WTC11 (cell line): Measurements from ENCODE around the gene PREX1. TPM values are rescaled to one million over a fixed set of nuclear protein-coding genes. Genes with fewer than 3 reads are reported as not detected.

Experiments
- ATAC-seq: fragments of 200-7000 bp; cut with Tn5 transposase; 2 replicates; pipeline ENCODE4 v1.10.0; 2021; ENCODE audit warnings: mild to moderate bottlenecking, moderate library complexity
- CTCF ChIA-PET: fragments of 300-600 bp; sonication (Branson Sonifier 250); formaldehyde crosslinking; loops from one replicate; lab custom pipeline; 2021; ENCODE audit warnings: antibody characterized with exemption; lab: Charles Lee
- POLR2A ChIA-PET: fragments of 350-600 bp; sonication (Branson Sonifier 250); formaldehyde crosslinking; loops from one replicate; lab custom pipeline; 2021; ENCODE audit warnings: antibody characterized with exemption; lab: Charles Lee
- DNase-seq: peaks from one replicate; pipeline ENCODE4 v3.0.0; 2021; ENCODE audit warnings: low spot score
- H3K27ac Mint-ChIP-seq: 2 replicates; pipeline ENCODE4 v1.8.0; 2021; ENCODE audit warnings: mixed read lengths
- H3K27me3 Mint-ChIP-seq: 2 replicates; pipeline ENCODE4 v1.8.0; 2021; ENCODE audit warnings: low read depth, mild to moderate bottlenecking, moderate library complexity, mixed read lengths
- H3K36me3 Mint-ChIP-seq: 2 replicates; pipeline ENCODE4 v1.8.0; 2021; ENCODE audit warnings: mixed read lengths
- H3K4me1 Mint-ChIP-seq: 2 replicates; pipeline ENCODE4 v1.8.0; 2022; ENCODE audit warnings: mixed read lengths
- H3K4me3 Mint-ChIP-seq: 2 replicates; pipeline ENCODE4 v1.8.0; 2021; ENCODE audit warnings: mild to moderate bottlenecking, moderate library complexity, mixed read lengths
- H3K9me3 Mint-ChIP-seq: 2 replicates; pipeline ENCODE4 v1.8.0; 2021; ENCODE audit warnings: mixed read lengths
- AR ChIP-seq: fragments of 250-450 bp; sonication (Bioruptor Pico); IDR thresholded peaks from 2 replicates; pipeline ENCODE4 v1.9.0; 2021; ENCODE audit warnings: mild to moderate bottlenecking
- ATF1 ChIP-seq: sonication (generic); formaldehyde crosslinking; IDR thresholded peaks from 2 replicates; pipeline ENCODE4 v1.8.1; 2023; ENCODE audit warnings: mild to moderate bottlenecking, moderate library complexity, missing genetic modification reagents
- ELF4 ChIP-seq: sonication (generic); formaldehyde crosslinking; IDR thresholded peaks from 2 replicates; pipeline ENCODE4 v1.8.1; 2022; ENCODE audit warnings: low read depth, mild to moderate bottlenecking, moderate library complexity, missing genetic modification reagents
- FOXK1 ChIP-seq: sonication (generic); formaldehyde crosslinking; IDR thresholded peaks from 2 replicates; pipeline ENCODE4 v1.8.0; 2022; ENCODE audit warnings: mild to moderate bottlenecking, moderate library complexity, missing genetic modification reagents
- IRF1 ChIP-seq: sonication (generic); formaldehyde crosslinking; IDR thresholded peaks from 2 replicates; pipeline ENCODE4 v1.8.0; 2023; ENCODE audit warnings: missing genetic modification reagents
- MAX ChIP-seq: sonication (generic); formaldehyde crosslinking; IDR thresholded peaks from 2 replicates; pipeline ENCODE4 v1.8.0; 2022; ENCODE audit warnings: mild to moderate bottlenecking, missing genetic modification reagents
- MYBL2 ChIP-seq: sonication (generic); formaldehyde crosslinking; IDR thresholded peaks from 2 replicates; pipeline ENCODE4 v1.8.1; 2023; ENCODE audit warnings: mild to moderate bottlenecking, moderate library complexity, missing genetic modification reagents
- NFYB ChIP-seq: sonication (generic); formaldehyde crosslinking; conservative IDR thresholded peaks from 2 replicates; pipeline ENCODE4 v1.8.0; 2022; ENCODE audit warnings: low read depth, missing genetic modification reagents
- TP53 ChIP-seq: sonication (generic); formaldehyde crosslinking; IDR thresholded peaks from 2 replicates; pipeline ENCODE4 v1.8.1; 2023; ENCODE audit warnings: mild to moderate bottlenecking, missing genetic modification reagents
- ZNF317 ChIP-seq: sonication (generic); formaldehyde crosslinking; IDR thresholded peaks from 2 replicates; pipeline ENCODE4 v1.8.1; 2023; ENCODE audit warnings: low read depth, mild to moderate bottlenecking, moderate library complexity, missing genetic modification reagents, borderline replicate concordance
- ZNF416 ChIP-seq: fragments of 250-450 bp; sonication (Bioruptor Pico); IDR thresholded peaks from 2 replicates; pipeline ENCODE4 v1.9.0; 2021; ENCODE audit warnings: mild to moderate bottlenecking, inconsistent platforms
- ZNF532 ChIP-seq: fragments of 250-450 bp; sonication (Bioruptor Pico); IDR thresholded peaks from 2 replicates; pipeline ENCODE4 v1.9.0; 2021; ENCODE audit warnings: mild to moderate bottlenecking, borderline replicate concordance
- total RNA-seq: library from RNA; stranded (reverse); gene quantifications from 3 replicates; pipeline ENCODE4 v1.2.3, GENCODE V29; 2021
- TF ChIP-seq, protein P1 (sequence below): fragments of 250-450 bp; sonication (Bioruptor Pico); IDR thresholded peaks from 2 replicates; pipeline ENCODE4 v1.8.0; 2021; ENCODE audit warnings: mild to moderate bottlenecking
- TF ChIP-seq, protein P2 (sequence below): sonication (generic); formaldehyde crosslinking; IDR thresholded peaks from 2 replicates; pipeline ENCODE4 v1.8.0; 2022; ENCODE audit warnings: mild to moderate bottlenecking, missing genetic modification reagents
- TF ChIP-seq, protein P3 (sequence below): fragments of 250-450 bp; sonication (Bioruptor Pico); IDR thresholded peaks from 2 replicates; pipeline ENCODE4 v1.9.0; 2021; ENCODE audit warnings: moderate library complexity, mild to moderate bottlenecking, inconsistent platforms, borderline replicate concordance
- TF ChIP-seq, protein P4 (sequence below): sonication (generic); formaldehyde crosslinking; IDR thresholded peaks from 2 replicates; pipeline ENCODE4 v1.8.1; 2023; ENCODE audit warnings: mild to moderate bottlenecking, missing genetic modification reagents, moderate library complexity

The PREX1 gene
- total RNA-seq, 1 experiment from 2014 or later: 17.3 TPM

- H3K9me3 Mint-ChIP-seq: peaks cover 4% of the 10 kb centered on the region
- TF ChIP-seq MAX (CRISPR knock-in tag): no peak
- no peak for TF ChIP-seq ZNF317 (CRISPR knock-in tag)
- no peak for TF ChIP-seq IRF1 (CRISPR knock-in tag)
- TF ChIP-seq ZNF532 (CRISPR knock-in tag): no peak
- no peak for TF ChIP-seq ELF4
- TF ChIP-seq NFYB (CRISPR knock-in tag): no peak
- TF ChIP-seq, protein P1, sequence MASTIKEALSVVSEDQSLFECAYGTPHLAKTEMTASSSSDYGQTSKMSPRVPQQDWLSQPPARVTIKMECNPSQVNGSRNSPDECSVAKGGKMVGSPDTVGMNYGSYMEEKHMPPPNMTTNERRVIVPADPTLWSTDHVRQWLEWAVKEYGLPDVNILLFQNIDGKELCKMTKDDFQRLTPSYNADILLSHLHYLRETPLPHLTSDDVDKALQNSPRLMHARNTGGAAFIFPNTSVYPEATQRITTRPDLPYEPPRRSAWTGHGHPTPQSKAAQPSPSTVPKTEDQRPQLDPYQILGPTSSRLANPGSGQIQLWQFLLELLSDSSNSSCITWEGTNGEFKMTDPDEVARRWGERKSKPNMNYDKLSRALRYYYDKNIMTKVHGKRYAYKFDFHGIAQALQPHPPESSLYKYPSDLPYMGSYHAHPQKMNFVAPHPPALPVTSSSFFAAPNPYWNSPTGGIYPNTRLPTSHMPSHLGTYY (CRISPR knock-in tag): no peak
- TF ChIP-seq ATF1: no peak
- no peak for TF ChIP-seq FOXK1 (CRISPR knock-in tag)
- TF ChIP-seq, protein P2, sequence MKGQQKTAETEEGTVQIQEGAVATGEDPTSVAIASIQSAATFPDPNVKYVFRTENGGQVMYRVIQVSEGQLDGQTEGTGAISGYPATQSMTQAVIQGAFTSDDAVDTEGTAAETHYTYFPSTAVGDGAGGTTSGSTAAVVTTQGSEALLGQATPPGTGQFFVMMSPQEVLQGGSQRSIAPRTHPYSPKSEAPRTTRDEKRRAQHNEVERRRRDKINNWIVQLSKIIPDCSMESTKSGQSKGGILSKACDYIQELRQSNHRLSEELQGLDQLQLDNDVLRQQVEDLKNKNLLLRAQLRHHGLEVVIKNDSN (CRISPR knock-in tag): no peak
- TF ChIP-seq AR: no peak
- TF ChIP-seq, protein P3, sequence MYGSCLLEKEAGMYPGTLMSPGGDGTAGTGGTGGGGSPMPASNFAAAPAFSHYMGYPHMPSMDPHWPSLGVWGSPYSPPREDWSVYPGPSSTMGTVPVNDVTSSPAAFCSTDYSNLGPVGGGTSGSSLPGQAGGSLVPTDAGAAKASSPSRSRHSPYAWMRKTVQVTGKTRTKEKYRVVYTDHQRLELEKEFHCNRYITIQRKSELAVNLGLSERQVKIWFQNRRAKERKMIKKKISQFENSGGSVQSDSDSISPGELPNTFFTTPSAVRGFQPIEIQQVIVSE: no peak
- no peak for TF ChIP-seq TP53
- no peak for ATAC-seq
- no peak for DNase-seq
- no peak overlapping the region for H3K27ac Mint-ChIP-seq
- CTCF ChIA-PET: interaction anchor here (3.3 kb wide), 1 partner anchor 8 kb away, joined by 24 read pairs; no protein-coding TSS in a partner anchor
- no peaks in the 10 kb centered on the region for H3K4me1 Mint-ChIP-seq
- peaks cover 8% of the 10 kb centered on the region for H3K36me3 Mint-ChIP-seq
- POLR2A ChIA-PET: no interaction called here
- H3K4me3 Mint-ChIP-seq: no peak overlapping the region
- H3K27me3 Mint-ChIP-seq: no peaks in the 10 kb centered on the region
These were observed 162.0 kb downstream of the PREX1 start for GRCh38 chr20:48665785-48666184.

DNA sequence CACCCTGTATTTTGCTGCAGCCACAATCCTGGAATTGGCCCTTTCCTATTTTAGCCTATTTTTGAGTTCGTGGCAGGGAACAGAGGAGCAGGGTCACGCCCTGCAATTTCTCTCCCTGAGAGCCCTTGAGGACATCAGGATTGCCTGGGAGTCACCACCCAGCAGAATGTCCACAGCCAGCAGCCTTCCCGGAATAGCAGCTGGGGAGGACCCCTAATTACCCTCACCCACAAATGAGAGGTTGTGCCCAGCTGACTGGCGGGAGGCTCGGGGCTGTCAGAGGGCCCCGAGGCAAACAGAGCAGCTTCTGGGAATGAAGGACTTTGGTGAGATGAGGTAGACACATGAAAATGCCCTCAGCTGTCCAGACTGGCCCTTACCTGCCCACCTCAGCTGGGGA, 165.1 kb downstream of the PREX1 start:
- Mint-ChIP-seq H3K4me1 (0 out of 2 replicates have a peak, but pooled peaks cover 2% of the 10 kb centered on the region), H3K4me3 (no peak overlapping the region), H3K27ac (no peak overlapping the region), H3K9me3 (peaks cover 16% of the 10 kb centered on the region), H3K36me3 (peaks cover 18% of the 10 kb centered on the region), H3K27me3 (no peaks in the 10 kb centered on the region)
- ChIA-PET POLR2A (no interaction called here), CTCF (interaction anchor here (1.2 kb wide), 1 partner anchor 36 kb away, joined by 5 read pairs; no protein-coding TSS in a partner anchor)
- DNase-seq: no peak
- TF ChIP-seq ZNF416 (CRISPR knock-in tag): no peak
- no peak for TF ChIP-seq MYBL2 (CRISPR knock-in tag)
- TF ChIP-seq, protein P4, sequence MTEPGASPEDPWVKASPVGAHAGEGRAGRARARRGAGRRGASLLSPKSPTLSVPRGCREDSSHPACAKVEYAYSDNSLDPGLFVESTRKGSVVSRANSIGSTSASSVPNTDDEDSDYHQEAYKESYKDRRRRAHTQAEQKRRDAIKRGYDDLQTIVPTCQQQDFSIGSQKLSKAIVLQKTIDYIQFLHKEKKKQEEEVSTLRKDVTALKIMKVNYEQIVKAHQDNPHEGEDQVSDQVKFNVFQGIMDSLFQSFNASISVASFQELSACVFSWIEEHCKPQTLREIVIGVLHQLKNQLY: no peak
- ATAC-seq: no peak
